ENCODE data around the gene LHCGR. TPM values are rescaled to one million over a fixed set of nuclear protein-coding genes. Genes with fewer than 3 reads are reported as not detected.

The LHCGR gene
- total RNA-seq: not detected in 2 replicates

GRCh38 chr2:48755473-48755872 is at the start of gene LHCGR:
Gene LHCGR (minus strand): TSS chr2:48755724. CDS start chr2:48755671, 53 bp downstream.
- intact Hi-C loops (cut with micrococcal nuclease): no loop called here

GRCh38 chr2:48799601-48800000 is 44.1 kb upstream of the LHCGR start:
- intact Hi-C loops (cut with micrococcal nuclease): no loop called here

- intact Hi-C loops (cut with micrococcal nuclease): no loop called here
Measured at GRCh38 chr2:48795065-48795464, 39.5 kb upstream of the LHCGR start.

GRCh38 chr2:48793671-48794070 is 38.1 kb upstream of the LHCGR start:
- intact Hi-C loops (cut with micrococcal nuclease): no loop called here

GRCh38 chr2:48792030-48792429 is 36.5 kb upstream of the LHCGR start:
- intact Hi-C loops (cut with micrococcal nuclease): no loop called here

GRCh38 chr2:48790407-48791170 is 35.1 kb upstream of the LHCGR start:
- intact Hi-C loops (cut with micrococcal nuclease): no loop called here

- intact Hi-C loops (cut with micrococcal nuclease): no loop called here
Measured at GRCh38 chr2:48787580-48787979, 32.1 kb upstream of the LHCGR start.

GRCh38 chr2:48781366-48781765 is 25.8 kb upstream of the LHCGR start:
- intact Hi-C loops (cut with micrococcal nuclease): no loop called here

GRCh38 chr2:48779019-48779716 is 23.6 kb upstream of the LHCGR start:
- intact Hi-C loops (cut with micrococcal nuclease): no loop called here

- intact Hi-C loops (cut with micrococcal nuclease): no loop called here
Measured at GRCh38 chr2:48774251-48774650, 18.7 kb upstream of the LHCGR start.

- intact Hi-C loops (cut with micrococcal nuclease): no loop called here
Measured at GRCh38 chr2:48771241-48772014, 15.9 kb upstream of the LHCGR start.

GRCh38 chr2:48770181-48770580 is 14.7 kb upstream of the LHCGR start:
- intact Hi-C loops (cut with micrococcal nuclease): no loop called here

- intact Hi-C loops (cut with micrococcal nuclease): no loop called here
Measured at GRCh38 chr2:48768669-48769068, 13.1 kb upstream of the LHCGR start.

- intact Hi-C loops (cut with micrococcal nuclease): no loop called here
Measured at GRCh38 chr2:48767330-48767729, 11.8 kb upstream of the LHCGR start.

- intact Hi-C loops (cut with micrococcal nuclease): no loop called here
Measured at GRCh38 chr2:48760826-48761225, 5.3 kb upstream of the LHCGR start.

GRCh38 chr2:48759682-48760081 is 4.2 kb upstream of the LHCGR start:
- intact Hi-C loops (cut with micrococcal nuclease): no loop called here

- intact Hi-C loops (cut with micrococcal nuclease): no loop called here
Measured at GRCh38 chr2:48756289-48756688, 765 bp upstream of the LHCGR start.

GRCh38 chr2:48754874-48755273 is 650 bp downstream of the LHCGR start:
- intact Hi-C loops (cut with micrococcal nuclease): no loop called here

- intact Hi-C loops (cut with micrococcal nuclease): no loop called here
Measured at GRCh38 chr2:48753228-48753627, 2.3 kb downstream of the LHCGR start.

- intact Hi-C loops (cut with micrococcal nuclease): no loop called here
Measured at GRCh38 chr2:48750128-48750739, 5.3 kb downstream of the LHCGR start.

- intact Hi-C loops (cut with micrococcal nuclease): no loop called here
Measured at GRCh38 chr2:48749291-48750127, 6.0 kb downstream of the LHCGR start.

Data from T-helper 2 cell treated with Interferon-gamma antibody and Interleukin-4, amounts not matched to agents 100 ng/mL and 5 ng/mL, for 36 hours (primary cell).